KMS-11 (cell line): ENCODE data around the gene TOX3.

Source experiments
- H2AFZ ChIP-seq: fragments of 200-600 bp; sonication (generic); 2 replicates; pipeline ENCODE4 v1.6.1; 2016; ENCODE audit warnings: antibody characterized with exemption, mixed run types, low read depth
- H3K27ac ChIP-seq: fragments of 200-600 bp; sonication (generic); 2 replicates; pipeline ENCODE4 v1.6.1; 2016; ENCODE audit warnings: mild to moderate bottlenecking, mixed run types
- H3K27me3 ChIP-seq: fragments of 200-600 bp; sonication (generic); 2 replicates; pipeline ENCODE4 v1.6.1; 2017; ENCODE audit warnings: mild to moderate bottlenecking, low read depth, mixed run types, moderate library complexity; ENCODE audit not compliant: insufficient read depth
- H3K36me3 ChIP-seq: fragments of 200-600 bp; sonication (generic); 2 replicates; pipeline ENCODE4 v1.6.1; 2017; ENCODE audit warnings: mild to moderate bottlenecking, mixed run types; ENCODE audit not compliant: insufficient read depth
- H3K4me1 ChIP-seq: fragments of 200-600 bp; sonication (generic); 2 replicates; pipeline ENCODE4 v1.6.1; 2016; ENCODE audit warnings: mild to moderate bottlenecking, low read depth, mixed run types; ENCODE audit not compliant: poor library complexity, severe bottlenecking
- H3K4me2 ChIP-seq: fragments of 200-600 bp; sonication (generic); 2 replicates; pipeline ENCODE4 v1.7.0; 2016; ENCODE audit warnings: mild to moderate bottlenecking, mixed run types
- H3K4me3 ChIP-seq: fragments of 200-600 bp; sonication (generic); IDR thresholded peaks from 2 replicates; pipeline ENCODE4 v1.6.1; 2017; ENCODE audit warnings: low read depth, low read length, mixed read lengths; ENCODE audit not compliant: insufficient read depth
- H3K79me2 ChIP-seq: fragments of 200-600 bp; sonication (generic); 2 replicates; pipeline ENCODE4 v1.6.1; 2016; ENCODE audit warnings: low read depth, mixed run types; ENCODE audit not compliant: insufficient read depth
- H3K9ac ChIP-seq: fragments of 200-600 bp; sonication (generic); 2 replicates; pipeline ENCODE4 v1.6.1; 2016; ENCODE audit warnings: mild to moderate bottlenecking, mixed run types
- H4K20me1 ChIP-seq: fragments of 200-600 bp; sonication (generic); 2 replicates; pipeline ENCODE4 v1.6.1; 2016; ENCODE audit warnings: mild to moderate bottlenecking, mixed run types; ENCODE audit not compliant: insufficient read depth
- TF ChIP-seq, protein P1 (sequence below): fragments of 200-600 bp; sonication (generic); conservative IDR thresholded peaks from 2 replicates; pipeline ENCODE4 v1.6.1; 2017; ENCODE audit warnings: low read depth, mild to moderate bottlenecking, antibody characterized with exemption, low read length, moderate library complexity, mixed read lengths

TOX3 gene

DNA sequence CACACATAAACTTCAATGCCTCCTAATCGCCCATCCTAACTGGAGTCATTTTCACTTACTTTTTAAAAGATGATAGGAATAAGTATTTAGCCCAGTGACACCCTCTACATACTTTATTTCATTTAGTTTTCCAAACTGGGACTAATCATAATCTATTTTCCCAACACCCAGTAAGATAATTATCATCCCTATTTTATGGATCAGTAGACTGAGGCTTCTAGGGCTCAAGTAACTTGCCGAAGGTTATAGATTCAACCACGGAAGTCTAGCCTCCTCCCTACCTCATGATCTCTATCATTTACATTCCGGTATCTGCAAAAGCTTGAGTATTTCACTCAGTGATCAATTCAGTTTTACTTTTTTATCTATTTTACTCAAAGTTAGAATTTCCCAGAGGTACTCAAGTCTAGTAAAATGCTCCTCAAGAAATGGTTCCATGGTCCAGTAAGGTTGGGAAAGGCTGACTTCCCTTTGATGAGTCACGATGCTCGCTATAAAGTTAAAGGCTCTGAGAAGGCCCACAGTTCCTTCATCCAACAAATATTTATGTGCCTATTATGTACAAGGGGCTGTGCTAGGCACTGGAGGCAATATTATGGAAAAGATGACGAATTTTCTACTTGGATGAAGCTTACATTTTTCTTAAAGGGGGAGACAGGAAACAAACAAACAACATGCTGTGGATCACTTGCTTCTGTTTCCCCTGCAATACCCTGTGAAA, 75.1 kb downstream of the TOX3 start:
- TF ChIP-seq, protein P1, sequence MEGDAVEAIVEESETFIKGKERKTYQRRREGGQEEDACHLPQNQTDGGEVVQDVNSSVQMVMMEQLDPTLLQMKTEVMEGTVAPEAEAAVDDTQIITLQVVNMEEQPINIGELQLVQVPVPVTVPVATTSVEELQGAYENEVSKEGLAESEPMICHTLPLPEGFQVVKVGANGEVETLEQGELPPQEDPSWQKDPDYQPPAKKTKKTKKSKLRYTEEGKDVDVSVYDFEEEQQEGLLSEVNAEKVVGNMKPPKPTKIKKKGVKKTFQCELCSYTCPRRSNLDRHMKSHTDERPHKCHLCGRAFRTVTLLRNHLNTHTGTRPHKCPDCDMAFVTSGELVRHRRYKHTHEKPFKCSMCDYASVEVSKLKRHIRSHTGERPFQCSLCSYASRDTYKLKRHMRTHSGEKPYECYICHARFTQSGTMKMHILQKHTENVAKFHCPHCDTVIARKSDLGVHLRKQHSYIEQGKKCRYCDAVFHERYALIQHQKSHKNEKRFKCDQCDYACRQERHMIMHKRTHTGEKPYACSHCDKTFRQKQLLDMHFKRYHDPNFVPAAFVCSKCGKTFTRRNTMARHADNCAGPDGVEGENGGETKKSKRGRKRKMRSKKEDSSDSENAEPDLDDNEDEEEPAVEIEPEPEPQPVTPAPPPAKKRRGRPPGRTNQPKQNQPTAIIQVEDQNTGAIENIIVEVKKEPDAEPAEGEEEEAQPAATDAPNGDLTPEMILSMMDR = no peak
- Histone ChIP-seq H3K4me2 (no peak overlapping the region), H3K4me1 (no peaks in the 10 kb centered on the region), H3K27ac (no peak overlapping the region), H3K36me3 (no peaks in the 10 kb centered on the region), H3K27me3 (no peaks in the 10 kb centered on the region), H4K20me1 (no peaks in the 10 kb centered on the region), H3K4me3 (no peak overlapping the region), H3K79me2 (no peaks in the 10 kb centered on the region), H2AFZ (no peak overlapping the region), H3K9ac (no peak overlapping the region)

- Histone ChIP-seq H3K4me1 (no peaks in the 10 kb centered on the region), H4K20me1 (no peaks in the 10 kb centered on the region), H3K27me3 (no peaks in the 10 kb centered on the region), H3K36me3 (no peaks in the 10 kb centered on the region), H3K27ac (no peak overlapping the region), H2AFZ (no peak overlapping the region), H3K9ac (no peak overlapping the region), H3K4me3 (no peak overlapping the region), H3K4me2 (no peak overlapping the region), H3K79me2 (no peaks in the 10 kb centered on the region)
- TF ChIP-seq, protein P1 = no peak
Observed at GRCh38 chr16:52470585-52470984, 76.4 kb downstream of the TOX3 start.

DNA sequence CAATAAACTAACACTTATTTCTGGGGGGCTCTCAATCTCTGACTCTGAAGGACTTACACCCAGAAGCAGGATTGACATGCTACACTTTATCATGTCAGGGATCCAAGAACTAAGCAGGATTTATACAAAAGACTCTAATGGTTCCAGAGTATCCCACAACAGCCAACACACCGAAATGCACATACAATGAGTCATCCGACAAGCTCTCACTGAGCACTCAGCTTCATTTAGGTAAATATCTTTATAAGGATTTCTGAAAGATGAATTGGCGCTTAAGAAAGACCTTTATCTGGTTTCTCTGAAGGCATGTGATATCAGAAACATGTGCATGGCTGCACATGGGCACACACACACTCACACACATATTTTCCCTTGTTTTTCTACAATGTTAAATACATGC, 77.2 kb downstream of the TOX3 start:
- no peak overlapping the region for H3K9ac ChIP-seq
- H3K4me2 ChIP-seq = no peak overlapping the region
- no peak overlapping the region for H3K4me3 ChIP-seq
- no peaks in the 10 kb centered on the region for H3K4me1 ChIP-seq
- H3K79me2 ChIP-seq = no peaks in the 10 kb centered on the region
- no peak overlapping the region for H3K27ac ChIP-seq
- no peaks in the 10 kb centered on the region for H3K27me3 ChIP-seq
- no peaks in the 10 kb centered on the region for H4K20me1 ChIP-seq
- TF ChIP-seq, protein P1 = no peak
- no peaks in the 10 kb centered on the region for H3K36me3 ChIP-seq
- no peak overlapping the region for H2AFZ ChIP-seq

DNA sequence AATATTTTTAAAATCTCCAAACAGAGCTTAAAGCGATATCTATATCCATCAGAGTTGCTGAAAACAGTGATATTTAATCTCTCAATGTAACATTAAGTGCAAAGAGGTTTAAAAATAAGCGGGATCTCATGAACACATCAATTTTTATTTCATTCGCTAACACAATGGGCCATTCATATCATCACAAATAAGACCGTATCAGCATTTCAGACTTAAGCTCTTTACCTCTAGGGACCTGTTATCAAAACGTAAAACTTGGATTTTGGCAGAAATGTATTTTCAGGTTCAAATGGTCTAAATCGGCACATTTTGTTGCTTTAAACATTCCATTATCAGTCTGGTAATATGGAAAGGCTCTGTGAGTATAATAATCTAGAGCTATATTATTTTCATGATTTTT, 77.9 kb downstream of the TOX3 start:
- Histone ChIP-seq H3K4me1 (no peaks in the 10 kb centered on the region), H3K27ac (no peak overlapping the region)
- TF ChIP-seq, protein P1 = no peak

More for the DNA sequence above, 77.9 kb downstream of the TOX3 start:
- no peaks in the 10 kb centered on the region for H3K79me2 ChIP-seq
- no peak overlapping the region for H3K4me3 ChIP-seq
- no peaks in the 10 kb centered on the region for H3K27me3 ChIP-seq
- H4K20me1 ChIP-seq = no peaks in the 10 kb centered on the region
- no peak overlapping the region for H3K9ac ChIP-seq
- no peak overlapping the region for H3K4me2 ChIP-seq
- no peak overlapping the region for H2AFZ ChIP-seq
- H3K36me3 ChIP-seq = no peaks in the 10 kb centered on the region
